Muscle of arm (tissue), 12 donors: ENCODE data around the gene LTV1. TPM values are rescaled to one million over a fixed set of nuclear protein-coding genes. Genes with fewer than 3 reads are reported as not detected.
A peak's percentile ranks its signal among the peaks of the same experiment; 100 is the strongest.

Experiments used
- DNase-seq: peaks from one replicate; pipeline ENCODE4 v3.0.0-alpha.2; 2013
- polyA plus RNA-seq, 12 donors: library from polyadenylated mRNA; unstranded; fragments of 120-200 nt; gene quantifications; one replicate each; pipeline ENCODE4 v1.2.1, GENCODE V29; 2013; ENCODE audit not compliant: insufficient read length in 12 of 12

The LTV1 gene
- polyA plus RNA-seq, 12 donors, result 32.5 to 57.7 (median 47.7) TPM; not detected in 1

DNA sequence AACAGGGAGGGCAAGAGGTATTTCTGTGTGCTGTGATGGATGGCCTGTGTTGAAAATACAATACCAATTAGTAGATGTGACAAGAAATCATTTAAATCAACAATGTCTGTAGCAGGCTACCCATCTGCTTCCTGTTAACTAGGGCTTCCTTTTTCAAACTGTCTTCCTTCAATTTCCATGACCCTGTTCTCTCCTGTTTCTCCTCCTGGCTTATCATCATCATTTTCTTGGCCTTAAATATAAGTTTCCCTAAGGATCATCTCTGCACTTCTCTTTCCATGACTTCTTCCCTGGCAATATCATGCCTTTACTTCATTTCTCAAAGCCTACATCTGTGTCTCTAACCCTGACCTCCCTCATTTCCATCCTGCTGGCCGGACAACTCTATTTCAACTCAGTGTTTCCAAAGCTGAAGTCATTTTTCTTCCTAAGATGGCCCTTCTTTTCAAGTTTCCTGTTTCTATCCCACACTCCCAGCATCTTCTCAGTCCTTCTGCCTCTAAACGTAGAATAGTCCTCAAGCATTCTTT lies 39.3 kb downstream of the LTV1 start:
- peak; percentile 90 for DNase-seq

DNA sequence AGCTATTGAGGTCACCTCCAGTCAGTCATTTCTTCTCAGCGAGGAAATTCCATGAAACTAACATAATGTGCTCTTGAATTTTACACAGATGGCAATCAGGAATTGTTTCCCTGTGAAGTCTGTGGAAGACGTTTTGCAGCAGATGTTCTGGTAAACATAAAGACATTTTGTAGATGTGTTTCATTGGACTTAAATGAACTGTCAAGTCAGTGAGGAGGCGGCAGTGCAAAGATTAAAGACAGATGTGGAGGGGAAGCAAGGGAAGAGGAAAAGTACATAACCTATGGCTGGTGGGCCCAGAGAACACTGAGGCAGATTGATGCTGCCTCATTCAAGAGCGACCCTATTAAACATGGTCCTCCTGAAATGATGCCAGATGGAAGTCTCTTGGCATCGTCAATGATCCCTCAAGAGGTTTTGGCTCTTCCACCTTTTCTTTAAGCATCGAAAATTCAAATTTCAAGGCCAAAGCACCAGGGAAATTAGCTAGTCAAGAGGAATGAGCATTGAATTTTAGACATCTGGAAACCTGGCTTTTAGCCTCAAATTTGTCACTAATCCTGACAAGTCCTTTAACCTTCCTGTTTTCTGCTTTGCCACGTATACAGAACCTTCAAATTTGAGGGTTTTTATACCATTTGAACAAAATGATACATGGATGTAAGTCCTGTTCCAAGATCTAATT lies 41.2 kb downstream of the LTV1 start:
- DNase-seq, result peak; percentile 76

DNA sequence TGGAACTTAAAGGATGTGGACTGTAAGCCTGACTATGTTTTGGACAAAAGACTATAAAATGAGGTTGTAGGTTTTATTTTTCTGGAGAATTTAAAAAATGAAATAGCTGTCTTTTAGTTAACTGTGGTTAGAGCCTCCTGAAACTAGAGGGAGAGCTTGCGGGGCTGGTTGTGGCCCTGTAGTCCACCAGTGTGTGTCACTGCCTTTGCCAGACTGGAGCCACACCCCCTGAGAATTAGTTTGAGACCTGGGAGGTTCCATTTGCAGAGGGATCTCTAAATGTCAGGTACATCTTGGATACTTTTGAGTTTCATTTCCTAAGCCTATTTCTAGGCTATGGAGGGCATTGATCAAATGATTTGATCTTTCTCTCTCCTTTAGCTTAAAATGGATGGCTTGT lies 42.0 kb downstream of the LTV1 start:
- DNase-seq, result no peak

DNA sequence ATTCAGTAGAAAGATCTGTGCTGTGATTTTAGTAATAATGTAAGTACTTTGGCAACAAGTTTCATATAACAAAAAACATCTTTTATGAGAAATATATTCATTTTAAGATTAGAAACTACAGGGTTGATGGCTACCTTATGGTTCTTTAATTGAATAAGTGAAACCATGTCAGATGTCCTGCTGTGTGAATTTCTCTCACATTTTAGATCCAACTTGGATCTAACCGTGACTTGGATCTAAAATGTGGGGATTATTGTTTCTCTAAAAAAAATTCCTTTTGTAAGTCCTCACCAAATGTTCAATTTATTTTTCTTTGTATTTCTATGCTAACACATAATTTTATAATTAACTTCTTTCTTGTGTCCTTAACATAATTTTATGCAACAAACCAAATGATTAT lies 51.5 kb downstream of the LTV1 start:
- peak; percentile 63 for DNase-seq

DNA sequence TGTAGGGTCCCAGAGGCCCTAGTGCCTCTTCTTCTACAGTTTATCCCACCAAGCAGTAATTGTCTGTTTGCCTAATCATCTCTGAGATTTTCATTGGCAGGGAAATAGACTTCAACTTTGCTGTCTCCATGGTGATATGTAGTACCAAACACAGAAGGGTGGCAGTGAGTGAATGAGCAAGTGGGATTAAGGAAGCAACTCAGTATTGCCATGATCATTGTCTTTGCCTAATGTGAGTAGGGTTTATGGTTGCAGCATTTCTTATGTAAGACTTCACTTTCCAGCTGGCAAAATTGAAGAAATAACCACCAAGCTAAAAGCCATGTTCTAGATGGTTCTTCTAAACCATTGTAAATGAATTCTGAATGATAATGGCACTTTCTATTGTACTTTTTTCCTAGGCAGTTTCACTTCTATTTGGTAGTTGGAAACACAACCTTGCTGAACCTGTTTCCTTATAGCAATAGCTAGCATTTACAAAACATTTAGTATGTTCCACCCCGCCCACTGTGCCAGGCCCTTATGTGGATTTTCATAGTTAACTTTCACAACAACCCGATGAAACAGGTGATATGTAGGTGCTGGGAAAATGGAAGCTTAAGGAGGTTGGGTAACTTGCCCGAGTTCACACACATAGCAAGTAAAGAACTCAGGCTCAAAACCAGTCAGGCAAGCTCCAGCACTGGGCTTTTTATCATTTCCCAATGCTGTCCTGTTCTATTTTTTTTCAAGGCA lies 53.2 kb downstream of the LTV1 start:
- no peak for DNase-seq

DNA sequence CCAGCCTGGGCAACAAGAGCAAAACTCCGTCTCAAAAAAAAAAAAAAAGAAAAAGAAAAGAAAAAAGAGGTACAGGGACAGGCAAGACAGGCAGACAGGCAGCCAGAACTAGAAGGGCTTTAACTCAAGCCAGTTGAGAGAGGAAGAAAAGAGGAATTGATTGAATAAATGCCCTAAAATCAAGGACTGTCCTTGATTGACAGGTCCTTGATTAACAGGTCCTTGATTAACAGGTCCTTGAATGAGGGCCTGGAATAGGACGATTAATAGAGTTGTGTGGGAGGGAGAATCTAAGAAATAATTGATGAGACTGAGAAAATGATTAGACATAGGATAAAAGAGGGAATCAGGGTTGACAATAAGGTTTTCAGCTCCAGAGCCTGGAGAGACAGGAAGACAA lies 57.2 kb downstream of the LTV1 start:
- no peak for DNase-seq

DNA sequence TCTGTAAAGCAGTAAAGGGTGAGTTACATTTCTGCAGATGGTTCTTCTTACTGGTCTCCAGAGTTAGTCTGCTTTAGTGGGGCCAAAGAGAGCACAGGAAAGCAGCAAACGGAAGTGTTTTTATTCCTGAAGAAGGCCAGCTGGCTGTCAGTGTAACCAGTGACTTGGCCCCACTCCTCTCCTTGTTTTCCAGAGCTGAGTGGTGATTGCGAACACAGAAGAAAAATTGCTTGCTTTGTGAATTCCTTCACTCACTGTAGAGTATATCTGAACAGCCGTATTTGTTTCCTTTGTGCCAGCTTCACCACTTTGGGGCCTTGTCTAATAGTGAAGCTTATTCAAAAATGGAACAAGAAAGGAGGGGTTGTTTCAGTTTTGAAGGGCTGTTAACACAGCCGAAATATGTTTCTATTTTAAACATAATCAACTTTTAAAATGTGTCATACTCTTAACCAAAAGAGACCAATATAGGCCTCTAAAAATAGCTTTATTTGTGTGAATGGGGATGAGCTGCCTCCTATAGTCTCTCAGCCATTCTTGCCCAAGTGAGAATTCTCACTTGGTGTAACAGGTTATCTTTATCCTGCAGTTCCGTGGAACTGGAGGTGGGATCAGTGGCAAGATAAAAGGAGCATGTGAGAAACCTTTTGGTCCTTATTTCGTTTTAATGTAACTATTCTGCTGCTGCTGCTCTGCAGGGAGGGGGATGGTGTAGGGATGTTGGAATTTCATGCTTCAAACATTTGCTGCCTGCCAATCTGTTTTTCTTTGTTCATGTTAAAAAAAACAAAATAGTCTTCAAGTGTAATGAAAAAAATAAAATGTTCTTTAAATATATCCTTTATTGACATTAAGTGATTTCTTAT lies 59.0 kb downstream of the LTV1 start:
- DNase-seq, result peak; percentile 93

DNA sequence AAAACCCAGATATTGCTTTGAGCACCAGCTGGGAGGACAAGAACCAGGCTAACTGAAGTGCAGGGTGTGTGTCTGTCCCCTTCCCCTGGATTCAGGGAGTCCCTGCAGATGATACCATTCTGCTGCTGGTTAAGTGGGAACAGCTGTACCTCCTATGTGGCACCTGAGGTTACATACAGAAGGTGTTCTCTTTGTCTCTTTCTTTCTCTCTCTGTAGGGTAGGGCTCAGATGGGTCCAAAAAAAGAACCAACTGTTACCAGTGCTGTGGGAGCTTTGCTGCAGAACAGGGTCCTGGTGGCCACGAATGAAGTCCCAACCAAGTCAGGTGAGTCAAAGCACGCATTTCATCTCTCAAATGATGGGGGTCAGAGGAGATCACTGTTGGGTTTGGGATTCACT lies 59.7 kb downstream of the LTV1 start:
- no peak for DNase-seq

DNA sequence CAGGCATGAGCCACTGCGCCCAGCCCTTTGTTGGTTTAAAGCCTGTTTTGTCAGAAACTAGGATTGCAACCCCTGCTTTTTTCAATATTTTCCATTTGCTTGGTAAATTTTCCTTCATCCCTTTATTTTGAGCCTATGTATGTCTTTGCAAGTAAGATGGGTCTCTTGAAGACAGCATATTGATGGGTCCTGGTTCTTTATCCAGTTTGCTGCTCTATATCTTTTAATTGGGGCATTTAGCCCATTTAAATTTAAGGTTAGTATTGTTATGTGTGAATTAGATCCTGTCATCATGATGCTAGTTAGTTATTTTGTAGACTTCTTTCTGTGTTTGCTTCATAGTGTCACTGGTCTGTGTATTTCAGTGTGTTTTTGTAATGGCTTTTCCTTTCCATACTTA lies 67.9 kb downstream of the LTV1 start:
- DNase-seq, result no peak

DNA sequence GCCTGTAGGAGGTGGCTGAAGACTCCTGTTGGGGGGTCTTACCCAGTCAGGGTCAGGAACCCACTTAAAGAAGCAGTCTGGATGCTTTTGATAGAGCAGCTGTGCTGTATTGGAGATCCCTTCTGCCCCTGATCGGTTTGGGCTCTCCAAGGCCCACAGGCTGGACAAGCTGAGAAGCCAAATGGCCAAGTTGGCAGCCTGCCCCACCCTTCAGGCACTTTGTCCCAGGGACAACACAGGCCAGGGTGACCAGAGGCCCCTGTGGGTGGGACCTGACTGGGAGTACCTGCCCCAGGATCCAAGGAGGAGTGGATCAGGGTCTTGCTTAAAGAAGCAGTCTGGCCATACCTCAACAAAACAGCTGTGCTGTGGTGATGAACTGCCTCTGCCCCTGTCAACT lies 69.5 kb downstream of the LTV1 start:
- DNase-seq, result no peak

Other genes starting within 250 kb of the LTV1 start
- 10 to 100 TPM; 31.7 to 86.3 (median 39.8) TPM for gene PHACTR2, start 165.4 kb upstream of the LTV1 start, polyA plus RNA-seq
- gene ZC2HC1B, start 21.1 kb downstream of the LTV1 start, polyA plus RNA-seq, result under 1 TPM in 2 of 12 donors, not detected in 10; 0.38 to 0.83 TPM
- 100 to 1,000 TPM; 228 to 470 (median 298) TPM for gene PLAGL1, start 164.9 kb downstream of the LTV1 start, polyA plus RNA-seq